GM12865 (cell line): Measurements from ENCODE around the gene TTC28.

Source experiments
- DNase-seq: peaks from one replicate; pipeline ENCODE4 v3.0.0; 2010; ENCODE audit warnings: low read depth
- H3K4me3 ChIP-seq: 2 replicates; pipeline ENCODE4 v1.5.1; 2011; ENCODE audit warnings: mild to moderate bottlenecking, low read depth, low read length, control low read depth
- CTCF ChIP-seq: IDR thresholded peaks from 2 replicates; pipeline ENCODE4 v1.5.1; 2011; ENCODE audit warnings: low read length, control low read depth, low read depth, inconsistent platforms; ENCODE audit not compliant: insufficient read depth; ENCODE audit errors: missing control alignments

TTC28 gene

DNA sequence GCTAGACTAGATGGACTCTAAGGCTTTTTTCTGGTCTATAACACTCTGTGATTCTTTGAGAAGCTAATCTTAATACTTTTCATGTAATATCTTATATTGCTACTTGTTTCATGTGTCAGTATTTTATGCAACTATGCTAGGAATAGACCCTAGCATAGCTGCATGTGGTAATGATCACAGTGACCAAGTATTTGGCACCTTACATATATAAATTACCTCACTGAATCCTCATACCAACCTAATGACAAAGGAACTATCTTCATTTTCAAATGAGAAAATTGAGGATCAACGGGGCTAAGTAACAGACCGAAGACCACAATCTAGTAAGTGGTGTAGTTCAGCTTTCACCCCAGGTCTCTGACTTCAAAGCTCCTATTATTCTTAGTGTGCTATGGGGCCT is 433.2 kb downstream of the TTC28 start:
- DNase-seq: no peak
- TF ChIP-seq CTCF: no peak
- H3K4me3 ChIP-seq: no peak overlapping the region

DNA sequence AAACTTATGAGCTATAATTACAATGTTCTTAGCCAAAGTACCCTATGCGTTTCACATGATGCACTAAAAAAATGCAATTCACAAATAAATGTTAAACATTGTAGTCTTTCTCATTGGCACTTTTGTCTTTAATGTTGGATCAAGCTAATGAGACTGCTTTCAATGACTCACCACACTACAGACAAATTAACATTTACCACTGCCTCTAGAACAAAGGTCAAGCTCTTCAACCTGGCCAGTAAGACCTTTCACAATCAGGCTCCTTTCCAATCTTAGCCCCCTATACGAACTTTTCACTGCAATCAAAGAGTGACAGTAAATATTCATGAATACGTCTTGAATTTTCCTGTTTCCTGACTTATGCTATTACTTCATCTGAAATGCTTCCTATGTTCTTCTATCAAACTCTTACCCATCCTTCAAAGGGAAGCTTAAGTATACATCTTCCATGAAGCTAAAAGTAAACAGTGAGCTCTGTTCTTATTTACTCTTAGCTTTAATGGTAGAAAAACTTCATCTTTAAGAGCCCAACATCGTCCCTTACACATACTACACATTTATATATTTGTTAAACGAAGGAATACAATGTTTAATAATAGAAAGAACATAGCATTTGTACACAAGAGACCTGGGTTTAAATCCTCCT is 433.9 kb downstream of the TTC28 start:
- DNase-seq: no peak
- H3K4me3 ChIP-seq: no peak overlapping the region
- TF ChIP-seq CTCF: no peak

DNA sequence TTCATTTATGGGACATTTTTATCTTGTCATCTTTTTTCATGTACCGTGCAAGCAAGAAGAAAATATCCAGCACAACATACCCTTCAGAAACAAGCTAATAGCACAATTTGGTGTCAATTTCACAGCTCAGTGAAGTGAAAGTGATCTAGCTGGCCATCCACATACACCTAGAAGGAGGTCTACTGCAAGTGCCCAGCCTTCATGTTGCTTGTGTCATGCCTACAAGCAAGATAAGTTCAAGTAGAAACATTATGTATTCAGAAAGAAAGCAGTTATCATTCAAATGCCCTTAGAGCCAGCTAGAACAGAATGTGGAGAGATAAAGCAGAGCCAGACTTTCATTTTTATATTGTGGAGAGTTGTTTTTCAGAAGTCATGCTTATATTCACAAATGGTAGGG is 434.9 kb downstream of the TTC28 start:
- DNase-seq: no peak
- TF ChIP-seq CTCF: no peak
- no peak overlapping the region for H3K4me3 ChIP-seq

- DNase-seq: no peak
- TF ChIP-seq CTCF: no peak
- no peak overlapping the region for H3K4me3 ChIP-seq
Observed at GRCh38 chr22:28243539-28243938, 436.1 kb downstream of the TTC28 start.

- no peak for DNase-seq
- no peak overlapping the region for H3K4me3 ChIP-seq
- TF ChIP-seq CTCF: no peak
Observed at GRCh38 chr22:28241656-28242290, 437.9 kb downstream of the TTC28 start.

DNA sequence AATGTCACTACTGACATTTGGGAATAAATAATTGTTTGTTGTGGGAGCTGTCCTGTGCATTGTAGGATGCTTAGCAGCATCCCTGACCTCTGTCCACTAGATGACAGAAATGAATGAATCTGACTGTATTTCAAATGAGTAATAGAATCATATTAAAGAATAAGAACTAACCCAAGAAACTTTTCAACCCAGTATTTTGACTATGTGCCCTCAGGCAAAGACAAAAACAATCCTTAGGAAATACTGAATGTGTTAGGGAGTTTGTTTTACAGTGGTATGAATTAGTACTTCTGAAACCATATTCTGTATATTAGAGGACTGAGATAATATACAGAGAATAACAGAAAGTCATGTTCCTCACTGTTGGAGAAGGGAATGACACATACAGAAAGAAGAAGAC is 439.7 kb downstream of the TTC28 start:
- no peak for DNase-seq
- H3K4me3 ChIP-seq: no peak overlapping the region

More for the DNA sequence above, 439.7 kb downstream of the TTC28 start:
- no peak for TF ChIP-seq CTCF
